Measurements from ENCODE around the gene SCN5A. TPM values are rescaled to one million over a fixed set of nuclear protein-coding genes. Genes with fewer than 3 reads are reported as not detected.
"Not testable (repeated sequence)": the region's sequence is repeated elsewhere in the genome, so short reads cannot be mapped to it uniquely, and the experiment has no call there.

The SCN5A gene
- polyA plus RNA-seq, 1 donor from 2014 or later: not detected

- H3K9me2 ChIP-seq (ENCODE audit: insufficient read depth, low read length): no peaks in the 10 kb centered on the region
- TF ChIP-seq EZH2 (IDR thresholded peaks at IDR 0.05; ENCODE audit: borderline replicate concordance, insufficient read depth, low read length, poor library complexity, severe bottlenecking): no peak
- no peak for TF ChIP-seq SMC3 (conservative IDR thresholded peaks at IDR 0.05; ENCODE audit: poor library complexity)
- no peak for TF ChIP-seq EP300 (conservative IDR thresholded peaks at IDR 0.05; ENCODE audit: poor library complexity, severe bottlenecking)
- no peak for TF ChIP-seq MXI1 (conservative IDR thresholded peaks at IDR 0.05; ENCODE audit: poor library complexity, severe bottlenecking)
- TF ChIP-seq CTCF (IDR thresholded peaks at IDR 0.05; ENCODE audit: poor library complexity, severe bottlenecking): no peak
- no peak for TF ChIP-seq RAD21 (conservative IDR thresholded peaks at IDR 0.05)
- TF ChIP-seq POLR2AphosphoS5 (IDR thresholded peaks at IDR 0.05): no peak
- TF ChIP-seq REST (IDR thresholded peaks at IDR 0.05; ENCODE audit: borderline replicate concordance): no peak
- no peak for TF ChIP-seq TAF1 (IDR thresholded peaks at IDR 0.05; ENCODE audit: low read depth)
- H2AFZ ChIP-seq (ENCODE audit: low read depth, low read length): no peak overlapping the region
- H3K9me3 ChIP-seq (ENCODE audit: low read length): no peaks in the 10 kb centered on the region
- no peaks in the 10 kb centered on the region for H3K79me2 ChIP-seq (replicated peaks; ENCODE audit: insufficient read depth, low read length)
- H3K27me3 ChIP-seq (ENCODE audit: insufficient read depth, low read depth, low read length): no peaks in the 10 kb centered on the region
- H4K20me1 ChIP-seq (ENCODE audit: insufficient read depth): no peaks in the 10 kb centered on the region
- H3K27ac ChIP-seq (ENCODE audit: low read length): no peak overlapping the region
- no peaks in the 10 kb centered on the region for H3F3A ChIP-seq (ENCODE audit: insufficient read depth, low read length, poor library complexity, severe bottlenecking)
- H3K9ac ChIP-seq (ENCODE audit: low read length): no peak overlapping the region
- H3K4me2 ChIP-seq (ENCODE audit: low read length): no peak overlapping the region
- no peak overlapping the region for H3K4me3 ChIP-seq (ENCODE audit: low read length)
- H3K36me3 ChIP-seq (ENCODE audit: insufficient read depth, low read length): no peaks in the 10 kb centered on the region
Observed at GRCh38 chr3:38567498-38567897, 82.0 kb downstream of the SCN5A start.

GRCh38 chr3:38566794-38567193 is 82.7 kb downstream of the SCN5A start:
- not testable (repeated sequence) for H4K20me1 ChIP-seq (ENCODE audit: insufficient read depth); H2AFZ ChIP-seq (ENCODE audit: low read depth, low read length); H3K27ac ChIP-seq (ENCODE audit: low read length); H3K9ac ChIP-seq (ENCODE audit: low read length); H3K9me2 ChIP-seq (ENCODE audit: insufficient read depth, low read length); H3K9me3 ChIP-seq (ENCODE audit: low read length); H3F3A ChIP-seq (ENCODE audit: insufficient read depth, low read length, poor library complexity, severe bottlenecking); H3K4me3 ChIP-seq (ENCODE audit: low read length); H3K79me2 ChIP-seq (replicated peaks; ENCODE audit: insufficient read depth, low read length); H3K36me3 ChIP-seq (ENCODE audit: insufficient read depth, low read length); H3K27me3 ChIP-seq (ENCODE audit: insufficient read depth, low read depth, low read length); H3K4me2 ChIP-seq (ENCODE audit: low read length)

- H3F3A ChIP-seq (ENCODE audit: insufficient read depth, low read length, poor library complexity, severe bottlenecking): no peaks in the 10 kb centered on the region
- no peaks in the 10 kb centered on the region for H3K27me3 ChIP-seq (ENCODE audit: insufficient read depth, low read depth, low read length)
- H3K36me3 ChIP-seq (ENCODE audit: insufficient read depth, low read length): no peaks in the 10 kb centered on the region
- no peaks in the 10 kb centered on the region for H3K9me2 ChIP-seq (ENCODE audit: insufficient read depth, low read length)
- H3K4me2 ChIP-seq (ENCODE audit: low read length): no peak overlapping the region
- no peaks in the 10 kb centered on the region for H3K9me3 ChIP-seq (ENCODE audit: low read length)
- no peak overlapping the region for H3K9ac ChIP-seq (ENCODE audit: low read length)
- TF ChIP-seq CTCF (IDR thresholded peaks at IDR 0.05; ENCODE audit: poor library complexity, severe bottlenecking) (no peak), EP300 (conservative IDR thresholded peaks at IDR 0.05; ENCODE audit: poor library complexity, severe bottlenecking) (no peak), SMC3 (conservative IDR thresholded peaks at IDR 0.05; ENCODE audit: poor library complexity) (no peak), RAD21 (conservative IDR thresholded peaks at IDR 0.05) (no peak), TAF1 (IDR thresholded peaks at IDR 0.05; ENCODE audit: low read depth) (no peak), POLR2AphosphoS5 (IDR thresholded peaks at IDR 0.05) (no peak), EZH2 (IDR thresholded peaks at IDR 0.05; ENCODE audit: borderline replicate concordance, insufficient read depth, low read length, poor library complexity, severe bottlenecking) (no peak), MXI1 (conservative IDR thresholded peaks at IDR 0.05; ENCODE audit: poor library complexity, severe bottlenecking) (no peak), REST (IDR thresholded peaks at IDR 0.05; ENCODE audit: borderline replicate concordance) (no peak)
- no peak overlapping the region for H3K4me3 ChIP-seq (ENCODE audit: low read length)
- no peak overlapping the region for H2AFZ ChIP-seq (ENCODE audit: low read depth, low read length)
- no peak overlapping the region for H3K27ac ChIP-seq (ENCODE audit: low read length)
- no peaks in the 10 kb centered on the region for H4K20me1 ChIP-seq (ENCODE audit: insufficient read depth)
- no peaks in the 10 kb centered on the region for H3K79me2 ChIP-seq (replicated peaks; ENCODE audit: insufficient read depth, low read length)
Observed at GRCh38 chr3:38566215-38566528, 83.3 kb downstream of the SCN5A start.

Data from neural cell (in vitro differentiated cells).